ENCODE measurements around the gene HOXC10.

GRCh38 chr12:53963434-53964314 is 21.3 kb upstream of the HOXC10 start:
- TF ChIP-seq POLR2A (IDR thresholded peaks at IDR 0.05) (no peak), CTCF (IDR thresholded peaks at IDR 0.05) (no peak)
